TTC549 (cell line): ENCODE measurements around the gene ETFDH.

ENCODE experiments used
- FAIRE-seq: peaks from 2 replicates; lab custom pipeline; 2012; peaks lifted over from hg19 to GRCh38; lab: Jason Lieb, UNC

The ETFDH gene

GRCh38 chr4:158756588-158756987, 84.5 kb downstream of the ETFDH start:
- FAIRE-seq, result no peak

- no peak for FAIRE-seq
These were observed 86.0 kb downstream of the ETFDH start for GRCh38 chr4:158758142-158758541.

- FAIRE-seq, result no peak
These were observed 86.6 kb downstream of the ETFDH start for GRCh38 chr4:158758703-158759102.
